CD4-positive, alpha-beta T cell treated with Interleukin-15 for 4 hours (primary cell): ENCODE data around the gene RTP2.

ENCODE experiments used
- DNase-seq: peaks from one replicate; pipeline ENCODE4 v3.0.0-alpha.2; 2020; ENCODE audit warnings: low spot score

The RTP2 gene, protein sequence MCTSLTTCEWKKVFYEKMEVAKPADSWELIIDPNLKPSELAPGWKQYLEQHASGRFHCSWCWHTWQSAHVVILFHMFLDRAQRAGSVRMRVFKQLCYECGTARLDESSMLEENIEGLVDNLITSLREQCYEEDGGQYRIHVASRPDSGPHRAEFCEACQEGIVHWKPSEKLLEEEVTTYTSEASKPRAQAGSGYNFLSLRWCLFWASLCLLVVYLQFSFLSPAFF

DNA sequence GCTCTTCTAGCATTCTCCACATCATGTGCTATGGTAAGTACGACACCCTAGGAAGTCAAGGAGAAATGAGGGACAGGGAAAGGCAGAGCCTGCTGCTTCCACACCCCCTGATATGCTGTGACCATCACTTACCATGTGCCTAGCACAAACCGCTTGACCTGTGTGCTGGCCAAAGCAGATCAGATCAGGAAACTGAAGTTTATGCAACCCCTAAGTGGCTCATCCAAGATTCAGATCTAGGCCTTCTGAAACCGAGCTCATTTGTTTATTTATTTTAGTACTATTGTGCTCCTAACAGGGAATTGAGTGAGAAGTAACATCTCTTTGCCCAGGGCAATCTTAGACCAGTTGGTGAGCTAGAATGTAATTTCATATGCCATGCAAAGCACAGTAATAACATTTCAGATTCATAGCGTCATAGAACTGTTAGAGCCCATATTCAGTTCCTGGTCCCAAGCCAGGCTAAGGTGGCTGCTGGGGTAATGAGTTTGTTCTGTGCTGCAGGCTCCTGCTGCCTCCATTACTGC, at the start of gene RTP2:
Gene RTP2, minus strand, starts transcription at position 51 of the 527 bp plus-strand sequence. CDS start 429 bp downstream, outside the sequence.
- DNase-seq = no peak

DNA sequence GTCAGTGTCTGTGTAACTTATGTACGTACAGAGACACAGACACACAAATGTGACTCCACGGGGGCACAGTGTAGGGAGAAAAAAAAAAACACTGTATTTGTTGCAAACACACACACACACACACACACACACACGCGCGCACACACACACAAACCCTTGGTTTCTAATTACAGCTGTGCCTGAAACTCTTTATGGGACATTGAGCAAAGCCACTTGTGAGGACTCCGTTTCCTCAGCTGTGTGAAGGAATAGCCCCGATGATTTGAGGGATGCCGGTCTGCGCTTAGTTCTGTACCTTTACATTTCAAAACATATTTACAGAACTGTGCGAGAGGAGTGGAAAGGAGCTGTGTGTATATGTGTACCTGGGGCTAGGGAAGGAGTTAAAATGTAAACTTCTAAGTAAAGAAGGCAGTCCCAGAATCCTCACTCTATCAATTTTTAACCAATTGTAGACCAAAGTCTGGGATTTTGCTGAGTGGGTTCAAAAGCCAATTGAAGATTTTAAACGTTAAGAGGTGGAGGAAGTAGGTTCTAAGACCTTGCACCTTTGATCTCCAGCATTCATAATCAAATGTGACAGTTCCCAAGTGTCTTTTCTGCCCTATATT, 48.3 kb upstream of the RTP2 start:
- DNase-seq = no peak

DNA sequence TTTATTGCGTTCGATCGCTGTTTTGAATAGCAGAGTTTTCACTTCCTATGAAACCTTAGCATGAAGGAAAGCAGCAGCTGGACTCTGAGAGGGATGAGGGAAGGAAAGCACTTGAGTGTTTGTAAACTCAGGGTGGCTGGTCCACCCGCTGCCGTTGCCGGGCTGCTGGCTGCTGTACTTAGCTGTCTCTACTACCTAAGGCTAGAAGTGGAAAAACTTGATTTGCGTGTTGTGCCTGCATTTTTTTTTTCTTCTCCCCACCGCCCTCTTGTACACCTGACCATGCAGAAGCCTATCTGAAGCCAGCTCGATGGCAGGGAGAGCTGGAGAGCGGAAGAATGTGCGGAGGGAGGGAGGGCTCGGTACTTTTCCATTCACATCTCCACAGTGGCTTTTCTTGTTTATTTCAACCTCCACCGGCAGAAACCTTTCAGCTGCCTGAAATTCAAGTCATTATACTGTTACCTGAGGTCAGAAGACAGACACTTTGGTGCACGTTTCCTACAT, 47.7 kb upstream of the RTP2 start:
- no peak for DNase-seq

DNA sequence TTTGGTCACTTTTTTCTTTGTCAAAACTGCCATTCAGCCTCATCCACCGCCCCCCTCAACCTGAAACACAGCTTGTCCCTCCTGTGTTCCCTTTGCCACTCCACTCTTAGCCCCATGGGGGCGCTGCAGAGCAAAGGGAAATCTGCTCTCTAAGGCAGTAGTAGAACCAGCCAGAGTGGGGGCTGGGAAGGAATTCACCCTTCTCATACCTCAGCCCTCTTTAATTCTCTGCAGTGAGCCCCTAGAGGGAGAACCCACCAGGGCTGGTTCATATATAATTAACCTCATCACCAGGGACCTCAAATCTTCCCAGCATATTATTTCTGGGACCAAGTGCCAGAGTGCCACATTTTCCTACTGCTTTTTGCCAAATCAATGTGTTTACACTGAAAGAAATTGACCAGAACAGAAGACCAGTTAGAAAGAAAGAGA, 45.7 kb upstream of the RTP2 start:
- DNase-seq = peak; percentile 92

DNA sequence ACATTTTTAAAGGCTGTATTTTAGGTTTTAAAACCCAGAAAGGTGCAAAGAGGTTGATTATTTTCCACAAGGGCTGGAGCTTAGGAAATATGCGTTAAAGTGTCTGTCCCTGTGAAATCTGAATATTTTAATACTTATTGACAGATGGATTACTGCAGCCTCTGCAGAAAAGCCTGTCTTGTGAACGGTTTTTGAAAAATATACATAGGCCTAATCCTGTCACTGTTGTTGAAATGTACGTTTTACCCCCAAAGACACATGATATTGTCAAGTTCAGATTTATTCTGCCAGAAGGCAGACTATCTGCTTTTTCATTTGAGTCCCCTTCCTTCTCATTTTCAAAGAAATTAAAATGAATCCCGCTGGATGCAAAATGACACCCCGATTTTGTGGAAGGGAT, 45.1 kb upstream of the RTP2 start:
- DNase-seq = no peak

DNA sequence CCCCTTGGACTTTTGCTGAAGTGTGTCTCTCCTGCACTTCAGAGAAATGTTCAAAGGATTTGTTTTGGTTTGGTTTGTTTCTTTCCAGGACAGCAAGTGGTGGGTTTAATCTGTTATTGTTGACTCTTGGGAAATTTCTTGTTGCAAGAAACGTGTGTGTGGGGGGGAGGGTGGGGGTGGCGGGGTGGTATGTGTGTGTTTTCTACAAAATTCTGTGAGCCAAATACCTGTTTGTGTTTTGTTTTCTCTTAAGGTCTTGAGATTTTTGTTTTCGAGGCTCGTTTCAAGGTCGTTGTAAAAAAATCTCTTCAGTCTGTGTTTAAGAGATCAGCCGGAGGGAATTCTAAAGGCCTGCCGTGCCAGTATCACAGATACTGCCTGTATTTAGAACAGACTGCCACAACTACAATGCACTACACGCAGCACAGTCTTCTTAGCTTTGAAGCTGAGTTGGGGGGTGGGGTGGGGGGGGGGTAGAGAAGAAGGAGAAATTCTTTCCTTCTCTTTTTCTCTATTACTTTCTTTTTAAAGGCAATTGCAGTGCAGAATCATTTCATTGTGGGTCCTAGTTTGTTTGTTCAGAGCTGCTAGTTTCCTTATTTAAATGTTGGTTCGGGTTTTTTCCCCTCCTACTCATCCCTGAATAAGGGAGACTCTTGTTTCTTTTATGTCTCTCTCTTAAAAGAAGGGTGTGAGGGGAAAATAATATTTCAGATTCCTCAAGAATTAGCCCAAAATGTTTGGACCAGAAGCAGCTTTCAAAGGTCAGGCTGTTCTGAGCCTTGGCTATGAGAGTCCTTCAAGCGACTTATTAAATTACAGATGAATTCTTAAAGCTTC, 44.3 kb upstream of the RTP2 start:
- DNase-seq = no peak

DNA sequence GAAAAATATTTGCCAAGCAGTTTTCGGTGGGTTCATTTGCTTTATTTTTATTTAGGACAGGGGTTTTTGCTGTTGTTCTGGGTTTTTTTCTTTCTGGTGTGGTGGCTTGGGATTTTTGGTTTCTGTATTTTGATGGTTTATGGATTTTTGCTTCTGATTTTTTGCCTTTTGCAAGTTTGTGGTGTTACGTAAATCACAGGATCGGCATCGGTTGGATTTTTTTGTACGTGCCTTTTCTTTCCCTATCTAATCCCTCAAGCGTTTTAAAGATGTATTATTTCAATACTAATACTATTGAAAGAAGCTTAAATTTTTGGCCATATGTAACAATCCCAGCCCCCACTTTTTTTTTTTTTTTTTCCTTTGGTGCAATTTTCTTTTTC, 43.7 kb upstream of the RTP2 start:
- DNase-seq = no peak

DNA sequence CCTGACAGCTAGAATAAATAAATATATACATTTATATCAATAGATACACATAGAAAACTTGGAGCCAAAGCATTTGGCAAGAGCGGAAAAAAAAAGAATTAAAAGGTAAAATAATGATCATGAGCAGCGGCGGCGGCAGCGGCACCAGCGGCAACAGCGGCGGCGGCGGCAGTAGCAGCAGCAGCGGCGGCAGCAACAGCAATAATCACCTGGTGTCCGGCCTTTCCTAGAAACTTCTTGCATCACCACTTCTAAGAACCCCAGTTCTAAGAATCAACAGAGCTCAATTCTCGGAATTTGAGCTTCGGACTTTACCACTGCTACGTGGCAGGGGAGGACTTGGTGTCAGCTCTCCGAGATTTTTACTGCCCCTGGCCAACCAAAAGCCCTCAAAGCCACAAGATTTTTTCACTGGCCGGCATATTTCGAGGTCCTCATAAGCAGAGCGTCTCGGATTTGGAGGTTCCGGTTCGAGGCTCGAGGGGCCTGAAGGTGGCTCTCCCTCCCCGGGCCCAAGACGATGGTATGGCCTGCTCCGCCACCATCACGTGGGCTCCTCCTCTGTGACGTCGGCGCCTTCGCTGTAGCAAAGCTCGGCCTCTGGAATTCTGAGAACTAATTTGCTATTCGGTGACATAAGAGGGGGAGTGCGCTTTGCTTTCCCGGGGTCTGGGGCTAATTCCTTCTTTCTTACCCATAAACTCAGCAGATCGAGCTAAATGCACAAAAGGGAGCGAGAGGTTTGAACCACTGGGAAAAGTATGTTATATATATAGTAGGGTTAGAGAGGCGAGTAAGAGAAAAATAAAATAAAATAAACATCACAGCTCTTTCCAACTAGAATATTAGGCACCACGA, 43.1 kb upstream of the RTP2 start, which contains the start of gene BCL6:
Gene BCL6, minus strand, starts transcription at position 268 of the 858 bp plus-strand sequence. CDS start 11,775 bp downstream, outside the sequence.
- DNase-seq = peak; percentile 97

DNA sequence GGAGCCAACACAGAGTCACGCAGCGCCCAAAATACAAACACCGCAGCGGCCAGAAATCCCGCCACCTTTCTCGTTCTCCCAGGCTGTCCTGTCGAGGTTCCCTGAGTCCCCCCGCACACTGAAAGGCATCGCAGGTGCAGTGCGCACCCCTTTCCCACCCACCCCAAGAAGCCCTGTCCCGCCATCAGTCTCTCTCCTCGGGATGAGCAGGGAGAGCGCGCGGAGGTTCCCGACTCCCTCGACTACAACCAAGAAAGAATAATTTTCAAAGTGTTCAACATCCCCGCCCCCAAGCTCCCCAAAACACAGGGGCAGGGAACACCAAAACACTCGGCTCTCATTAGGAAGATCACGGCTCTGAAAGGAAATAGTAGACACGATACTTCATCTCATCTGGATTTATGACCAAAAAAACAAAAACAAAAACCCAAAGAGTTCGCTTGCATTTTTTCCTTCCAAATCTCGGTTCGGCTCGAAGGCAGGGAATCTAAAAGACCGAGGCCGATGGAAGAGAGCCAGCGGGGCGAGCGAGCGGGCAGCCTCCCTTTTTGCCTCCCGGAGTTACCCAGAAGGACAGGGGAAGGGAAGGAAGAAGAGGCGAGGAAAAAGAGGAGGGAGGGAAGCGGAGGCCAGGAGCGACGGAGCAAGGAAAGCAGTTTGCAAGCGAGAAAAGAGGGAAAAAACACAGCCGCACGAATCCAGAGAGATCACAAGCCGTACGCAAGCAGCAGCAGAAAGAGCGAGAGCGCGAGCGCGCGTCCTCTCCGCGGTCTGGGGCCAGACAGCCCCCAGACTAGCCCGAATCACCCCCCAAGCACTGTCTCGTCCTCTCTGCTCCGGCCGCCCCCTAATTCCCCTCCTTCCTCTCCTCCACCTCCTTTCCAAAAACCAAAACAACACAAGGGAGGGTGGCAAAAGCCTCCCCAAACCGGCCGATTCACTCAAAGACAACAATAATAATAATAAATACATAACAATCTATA, 42.1 kb upstream of the RTP2 start:
- peak; percentile 50 for DNase-seq

DNA sequence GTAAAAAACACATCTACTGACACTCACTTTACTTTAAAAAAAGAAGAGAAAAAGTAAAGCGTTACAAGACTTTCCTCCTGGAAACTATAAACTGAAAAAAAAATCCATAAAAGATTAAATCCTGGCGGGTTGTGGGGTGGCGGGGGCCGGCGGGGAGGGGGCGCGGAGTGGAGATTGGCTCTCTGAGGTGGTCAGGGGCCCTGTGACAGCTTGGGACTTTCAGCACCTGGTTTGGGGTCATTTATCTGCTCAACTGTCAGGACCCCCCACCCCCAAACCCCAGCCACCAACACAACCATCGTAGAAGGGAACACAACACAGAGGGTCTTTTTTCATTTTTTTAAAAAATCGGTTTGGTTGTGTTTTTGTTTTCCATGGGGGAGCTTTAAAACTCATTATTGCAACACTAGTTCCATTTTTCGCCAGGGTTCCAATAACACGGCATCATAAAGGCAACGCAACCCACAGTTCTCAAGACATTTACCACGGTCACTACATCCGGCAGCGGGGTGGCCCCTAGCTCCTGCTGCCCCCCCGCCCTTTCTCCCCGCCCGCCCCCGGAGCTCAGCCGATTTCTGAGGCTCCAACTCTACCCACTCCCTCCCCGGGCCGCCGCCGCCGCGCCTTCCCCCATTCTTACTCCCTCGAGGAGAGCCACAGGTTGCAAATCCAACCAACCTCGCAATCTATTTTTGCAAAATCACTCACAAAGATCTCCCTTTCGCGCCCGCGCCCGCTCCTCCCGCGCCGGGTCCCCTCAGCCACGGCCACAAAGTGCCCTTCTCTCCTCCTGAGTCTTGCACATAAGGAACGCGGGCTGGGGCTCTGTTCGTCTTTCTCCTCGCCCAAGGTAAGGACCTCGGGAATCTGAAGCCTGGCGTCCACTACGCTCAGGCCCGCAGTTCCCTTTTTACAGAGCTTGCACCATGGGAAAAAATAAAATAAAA, 41.1 kb upstream of the RTP2 start:
- peak; percentile 54 for DNase-seq

DNA sequence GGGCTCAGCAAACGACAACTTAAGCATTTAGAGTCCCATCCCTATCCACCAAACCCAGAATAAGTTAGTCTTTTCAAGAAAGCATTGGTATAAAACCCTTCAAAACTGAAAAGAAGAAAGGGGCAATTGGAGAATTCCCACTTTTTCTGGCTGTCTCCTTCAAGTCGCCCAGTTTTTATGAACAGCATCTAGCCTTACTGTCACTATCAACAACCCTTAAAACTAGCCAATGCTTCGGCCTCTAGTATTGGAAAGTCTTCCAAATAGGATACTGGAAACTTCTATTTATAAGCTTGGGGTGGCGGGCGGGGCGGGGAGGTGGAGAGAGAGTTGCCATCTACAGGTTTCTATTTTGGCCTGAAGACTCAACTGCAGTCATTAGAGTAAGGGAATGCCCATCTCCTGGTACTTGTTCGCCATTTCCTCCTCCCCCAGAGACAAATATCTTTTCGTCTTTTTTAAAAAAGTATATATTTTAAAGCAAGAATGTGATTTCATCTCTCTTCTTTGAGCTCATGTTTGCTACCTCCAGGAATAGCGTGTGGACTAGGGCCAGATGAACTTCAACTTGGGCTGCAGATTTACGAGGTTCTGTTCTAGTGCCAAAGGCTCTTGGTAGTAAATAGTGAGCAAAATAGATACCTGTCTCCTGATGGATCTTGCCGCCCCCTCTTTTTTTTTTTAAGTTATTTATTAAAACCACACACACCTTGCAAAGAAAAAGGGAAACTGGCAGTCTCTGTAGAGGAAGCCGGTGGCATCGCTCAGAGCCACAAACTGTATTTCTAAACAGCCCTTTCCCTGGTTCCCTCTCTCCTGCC, 40.2 kb upstream of the RTP2 start:
- peak; percentile 30 for DNase-seq

DNA sequence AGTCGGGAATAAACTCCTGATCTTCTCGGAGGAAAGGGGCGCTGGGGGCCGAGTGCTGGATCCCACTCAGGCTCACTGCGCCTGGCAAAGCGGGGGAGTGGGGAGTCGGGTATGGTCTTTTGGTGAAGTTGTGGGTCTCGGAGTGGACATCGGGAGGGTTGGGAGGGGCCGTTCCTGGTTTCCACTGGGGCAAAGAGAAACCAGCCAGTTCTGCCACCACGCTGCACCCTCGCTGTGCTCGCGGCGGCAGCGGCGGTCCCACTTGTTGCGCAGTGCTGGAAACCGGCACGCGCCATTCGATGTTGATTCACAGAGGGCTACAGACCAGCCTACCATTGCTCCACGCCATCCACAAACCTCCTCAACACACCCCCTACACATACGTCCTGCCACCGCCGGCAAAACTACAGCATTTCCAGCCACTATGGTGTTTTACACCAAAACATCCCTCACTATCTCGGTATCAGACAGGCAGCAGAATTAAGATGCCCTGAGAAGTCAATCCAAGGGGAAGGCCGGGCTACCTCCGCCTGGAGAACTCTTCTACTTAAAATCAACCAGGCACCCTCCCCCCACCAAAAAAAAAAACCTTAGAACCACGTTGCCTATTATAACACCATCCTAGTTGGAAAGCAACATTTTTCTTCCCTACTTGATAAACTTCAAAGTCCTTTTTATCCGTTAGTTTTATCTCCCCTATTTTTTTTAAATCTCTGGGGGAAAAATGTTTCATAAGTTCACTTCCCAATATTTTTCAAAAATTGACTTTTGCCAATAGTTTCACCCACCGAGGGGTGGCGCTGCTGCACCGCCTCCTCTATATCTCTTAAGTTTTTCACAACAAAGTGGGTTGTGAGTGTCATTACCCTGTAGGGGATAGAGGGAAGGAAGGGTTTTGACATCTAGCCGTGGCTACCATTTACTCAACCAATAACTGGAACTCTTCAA, 39.3 kb upstream of the RTP2 start:
- DNase-seq = peak; percentile 80

DNA sequence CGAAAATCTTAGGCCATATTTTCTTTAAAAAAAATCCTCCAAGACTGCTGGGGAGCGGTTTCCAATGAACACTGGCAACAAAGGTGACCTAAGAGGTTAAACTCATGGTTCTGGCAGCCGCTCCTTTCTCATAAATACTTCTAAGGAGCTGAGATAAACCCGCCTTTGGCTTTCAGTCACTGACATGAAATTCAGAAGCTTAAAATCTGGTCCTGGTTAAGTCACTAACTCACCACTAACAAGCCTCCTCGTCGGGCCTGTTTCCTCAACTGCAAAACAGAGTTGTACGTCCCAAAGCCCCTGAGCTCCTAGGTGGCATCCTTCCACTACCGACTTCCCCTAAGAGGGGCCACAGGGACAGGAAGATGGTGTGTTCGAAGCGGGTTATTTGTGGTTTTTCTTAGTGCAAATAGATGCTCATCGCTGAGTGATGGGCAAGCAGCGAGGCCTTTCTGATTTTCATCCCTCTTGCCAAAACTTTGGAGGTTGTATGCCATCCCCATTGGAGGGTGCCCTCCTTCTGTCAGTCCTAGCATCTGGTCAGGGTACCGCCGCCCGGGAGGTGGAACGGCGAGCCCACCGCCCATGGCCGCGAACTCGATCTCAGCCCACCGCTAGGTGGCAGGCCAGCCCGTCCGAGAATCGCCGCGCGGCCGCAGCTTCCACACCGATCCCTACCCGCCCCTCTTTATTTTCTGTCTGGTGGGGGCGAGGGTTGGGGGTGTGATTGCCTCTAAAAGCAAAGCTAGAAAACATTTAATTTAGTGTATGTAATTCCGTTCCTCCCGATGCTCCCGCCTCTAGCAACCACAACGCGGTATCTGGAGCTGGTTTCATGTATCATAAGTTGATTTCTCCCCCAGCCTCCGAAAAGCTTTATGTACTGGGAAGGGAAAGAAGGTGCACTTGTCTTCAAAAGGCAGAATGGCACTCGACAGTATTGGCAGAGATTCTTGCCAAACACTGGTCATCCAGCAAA, 38.4 kb upstream of the RTP2 start:
- peak; percentile 67 for DNase-seq

DNA sequence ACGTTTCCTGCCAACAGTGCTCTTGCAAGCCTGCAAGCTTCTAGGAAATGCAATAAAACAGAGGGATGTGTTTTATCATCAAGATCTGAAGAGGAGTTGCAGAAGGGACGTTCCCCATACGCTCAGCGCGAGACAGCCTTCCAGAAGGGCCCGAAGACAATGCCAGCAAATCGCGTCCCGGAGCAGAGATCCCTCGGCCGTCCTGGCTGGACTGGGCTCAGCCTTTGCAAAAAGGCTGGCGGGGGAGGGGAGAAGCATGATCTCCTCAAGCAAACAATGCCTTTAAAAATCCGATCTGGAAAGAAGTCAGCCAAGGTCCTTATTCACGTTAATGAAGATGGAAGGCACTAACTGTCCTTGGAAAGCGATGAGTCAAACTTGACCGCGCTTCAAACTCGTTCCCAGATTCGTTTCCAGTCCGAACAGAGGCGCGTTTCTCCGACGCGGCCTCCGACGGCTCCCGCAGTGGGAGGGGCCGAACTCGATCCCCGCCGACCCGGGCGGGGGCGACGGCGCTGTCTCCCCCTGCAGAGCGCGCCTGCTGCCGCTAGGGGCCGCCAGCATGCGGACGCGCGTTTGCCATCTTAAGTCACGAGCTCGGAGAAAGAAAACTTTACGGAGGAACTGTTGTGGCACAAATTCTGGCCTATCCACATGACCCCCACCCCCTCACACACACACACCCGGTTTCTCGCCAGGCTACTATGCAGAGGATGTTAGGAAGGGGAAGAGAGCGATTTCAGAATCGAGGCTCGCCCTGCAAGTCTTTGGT, 37.4 kb upstream of the RTP2 start:
- DNase-seq = peak; percentile 82

DNA sequence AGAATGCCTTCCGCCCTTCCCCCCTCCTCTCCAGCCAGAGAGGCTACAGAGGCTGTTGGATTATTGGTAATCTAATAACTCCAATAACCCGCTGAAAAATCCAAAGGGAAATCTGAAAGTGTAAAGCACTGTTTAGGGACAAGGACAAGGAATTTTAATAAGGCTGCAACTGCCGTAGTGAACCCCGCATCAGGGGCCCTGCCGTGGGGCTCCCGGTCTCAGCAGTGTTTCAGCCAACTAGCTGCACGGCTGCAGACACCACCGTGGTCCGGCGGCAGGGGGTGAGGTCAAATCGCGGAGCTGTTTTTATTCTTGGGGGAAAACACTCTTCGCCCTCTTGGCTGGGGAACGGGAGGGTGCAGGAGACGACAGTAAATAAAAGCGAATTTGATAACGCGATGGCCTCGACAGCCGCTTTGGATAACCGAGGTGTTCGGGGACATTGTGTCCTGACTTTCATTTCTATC, 36.8 kb upstream of the RTP2 start:
- no peak for DNase-seq
